Astrocyte (in vitro differentiated cells and primary cell): Measurements from ENCODE around the gene PKD1. TPM values are rescaled to one million over a fixed set of nuclear protein-coding genes. Genes with fewer than 3 reads are reported as not detected.
"Not testable (repeated sequence)": the region's sequence is repeated elsewhere in the genome, so short reads cannot be mapped to it uniquely, and the experiment has no call there.

Experiments
- DNase-seq: peaks from one replicate; pipeline ENCODE4 v3.0.0-alpha.2; 2010; ENCODE audit warnings: low read depth
- FAIRE-seq: peaks from 2 replicates; lab custom pipeline; 2011; peaks lifted over from hg19 to GRCh38; lab: Jason Lieb, UNC
- H2AFZ ChIP-seq: 2 replicates; pipeline ENCODE4 v1.6.0; 2012; ENCODE audit warnings: low read depth, low read length, inconsistent platforms
- H3K27ac ChIP-seq: 2 replicates; pipeline ENCODE4 v1.5.1; 2011; ENCODE audit warnings: low read depth, low read length, inconsistent platforms
- H3K27me3 ChIP-seq: 2 replicates; pipeline ENCODE4 v1.6.0; 2011; ENCODE audit warnings: low read length, inconsistent platforms; ENCODE audit not compliant: insufficient read depth
- H3K36me3 ChIP-seq: 2 replicates; pipeline ENCODE4 v1.5.1; 2011; ENCODE audit warnings: low read length, inconsistent platforms; ENCODE audit not compliant: insufficient read depth
- H3K4me1 ChIP-seq: 2 replicates; pipeline ENCODE4 v1.5.1; 2011; ENCODE audit warnings: low read length, inconsistent platforms; ENCODE audit not compliant: insufficient read depth
- H3K4me2 ChIP-seq: 2 replicates; pipeline ENCODE4 v1.6.0; 2012; ENCODE audit warnings: low read length, inconsistent platforms
- H3K4me3 ChIP-seq: 2 replicates; pipeline ENCODE4 v1.5.1; 2011; ENCODE audit warnings: low read depth, mild to moderate bottlenecking, low read length, inconsistent platforms; ENCODE audit not compliant: insufficient read depth
- H3K79me2 ChIP-seq: 2 replicates; pipeline ENCODE4 v1.6.0; 2012; ENCODE audit warnings: mild to moderate bottlenecking, low read length, inconsistent platforms; ENCODE audit not compliant: insufficient read depth
- H3K9ac ChIP-seq: 2 replicates; pipeline ENCODE4 v1.6.0; 2012; ENCODE audit warnings: mild to moderate bottlenecking, low read length, inconsistent platforms
- H3K9me3 ChIP-seq: 2 replicates; pipeline ENCODE4 v1.5.1; 2012; ENCODE audit warnings: low read depth, mild to moderate bottlenecking, low read length, inconsistent platforms; ENCODE audit not compliant: insufficient read depth
- H4K20me1 ChIP-seq: 2 replicates; pipeline ENCODE4 v1.6.0; 2012; ENCODE audit warnings: low read length, inconsistent platforms; ENCODE audit not compliant: insufficient read depth
- H3K27ac Mint-ChIP-seq: one replicate; pipeline ENCODE4 v1.8.0; 2021; ENCODE audit warnings: mild to moderate bottlenecking, mixed read lengths; ENCODE audit not compliant: unreplicated experiment
- H3K27me3 Mint-ChIP-seq: one replicate; pipeline ENCODE4 v1.8.0; 2021; ENCODE audit warnings: low read depth, mixed read lengths; ENCODE audit not compliant: unreplicated experiment
- H3K36me3 Mint-ChIP-seq: one replicate; pipeline ENCODE4 v1.8.0; 2021; ENCODE audit warnings: low read depth, mixed read lengths; ENCODE audit not compliant: unreplicated experiment
- H3K4me1 Mint-ChIP-seq: one replicate; pipeline ENCODE4 v1.8.0; 2021; ENCODE audit warnings: low read depth, mixed read lengths; ENCODE audit not compliant: unreplicated experiment
- H3K4me3 Mint-ChIP-seq: one replicate; pipeline ENCODE4 v1.8.0; 2021; ENCODE audit warnings: mild to moderate bottlenecking, moderate library complexity, mixed read lengths; ENCODE audit not compliant: unreplicated experiment
- H3K9me3 Mint-ChIP-seq: one replicate; pipeline ENCODE4 v1.8.0; 2021; ENCODE audit warnings: mild to moderate bottlenecking, mixed read lengths; ENCODE audit not compliant: unreplicated experiment
- total RNA-seq: library from RNA; stranded (reverse); gene quantifications from 2 replicates; pipeline ENCODE4 v1.2.1, GENCODE V29; 2021

The PKD1 gene
- total RNA-seq, 1 donor from 2014 or later = 112 TPM

DNA sequence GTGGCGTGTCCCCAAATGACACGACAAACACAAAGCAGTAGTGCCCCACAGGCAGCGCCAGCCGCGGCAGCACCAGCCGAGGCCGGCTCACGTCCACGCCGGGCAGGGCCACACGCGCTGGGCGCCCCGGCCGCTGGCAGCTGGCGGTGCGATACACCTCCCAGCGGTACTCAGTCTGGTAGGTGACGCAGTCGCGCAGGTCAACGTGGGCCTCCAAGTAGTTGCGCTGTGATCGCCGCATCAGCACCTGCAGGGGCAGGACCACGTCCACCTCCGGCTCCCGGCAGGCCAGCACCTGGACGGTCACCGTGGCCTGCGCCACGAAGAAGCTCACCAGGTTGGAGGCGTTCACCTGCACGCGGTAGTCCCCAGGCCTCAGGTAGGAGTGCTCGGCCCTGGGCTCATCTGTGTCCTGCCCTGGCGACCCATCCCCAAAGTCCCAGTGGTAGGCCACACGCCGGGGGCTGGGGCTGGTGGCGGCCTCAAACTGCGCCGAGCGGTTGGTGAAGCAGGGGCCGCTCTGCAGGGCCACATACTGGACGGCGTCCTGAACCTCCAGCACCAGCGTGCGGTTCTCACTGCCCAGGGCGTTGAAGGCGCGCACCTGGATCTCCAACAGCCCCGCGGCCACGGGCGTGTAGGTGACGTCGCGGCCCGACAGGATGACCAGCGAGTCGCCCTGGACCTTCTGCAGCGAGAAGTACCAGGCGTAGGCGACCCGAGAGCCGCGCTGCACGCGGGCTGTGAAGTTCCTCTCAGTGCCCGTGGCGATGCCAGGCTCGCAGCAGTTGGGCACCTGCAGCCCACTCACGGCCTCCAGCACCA, 27.0 kb downstream of the PKD1 start:
- DNase-seq, H3K9me3 ChIP-seq, H3K9me3 Mint-ChIP-seq, H3K4me1 Mint-ChIP-seq, H3K4me3 Mint-ChIP-seq, H3K36me3 Mint-ChIP-seq, H2AFZ ChIP-seq, H4K20me1 ChIP-seq, H3K27me3 Mint-ChIP-seq, H3K36me3 ChIP-seq, H3K27ac Mint-ChIP-seq, H3K9ac ChIP-seq, H3K4me3 ChIP-seq, FAIRE-seq, H3K27me3 ChIP-seq, H3K79me2 ChIP-seq, H3K4me2 ChIP-seq, H3K27ac ChIP-seq, H3K4me1 ChIP-seq: not testable (repeated sequence)

GRCh38 chr16:2107791-2108125, 27.9 kb downstream of the PKD1 start:
- not testable (repeated sequence) for H4K20me1 ChIP-seq, H3K4me3 Mint-ChIP-seq, H3K9me3 ChIP-seq, FAIRE-seq, DNase-seq, H3K4me1 Mint-ChIP-seq, H2AFZ ChIP-seq, H3K36me3 Mint-ChIP-seq, H3K27me3 Mint-ChIP-seq, H3K4me1 ChIP-seq, H3K79me2 ChIP-seq, H3K4me3 ChIP-seq, H3K9me3 Mint-ChIP-seq, H3K36me3 ChIP-seq, H3K27me3 ChIP-seq, H3K4me2 ChIP-seq, H3K27ac Mint-ChIP-seq
- Histone ChIP-seq H3K27ac (peak overlapping the region; percentile 82), H3K9ac (peak overlapping the region; percentile 78)

- not testable (repeated sequence) for H3K36me3 ChIP-seq, H4K20me1 ChIP-seq, H3K27me3 ChIP-seq, H3K4me1 Mint-ChIP-seq, H3K27ac Mint-ChIP-seq, H3K4me3 Mint-ChIP-seq, H3K27me3 Mint-ChIP-seq, H3K9me3 ChIP-seq, H3K9me3 Mint-ChIP-seq, H3K36me3 Mint-ChIP-seq, H3K79me2 ChIP-seq, H3K4me3 ChIP-seq, H2AFZ ChIP-seq, H3K4me1 ChIP-seq, FAIRE-seq
- peak overlapping the region; percentile 78 for H3K9ac ChIP-seq
- peak overlapping the region; percentile 82 for H3K27ac ChIP-seq
- H3K4me2 ChIP-seq = peak overlapping the region; percentile 53
- DNase-seq = peak; percentile 78
Measured at GRCh38 chr16:2107121-2107790, 28.4 kb downstream of the PKD1 start.

DNA sequence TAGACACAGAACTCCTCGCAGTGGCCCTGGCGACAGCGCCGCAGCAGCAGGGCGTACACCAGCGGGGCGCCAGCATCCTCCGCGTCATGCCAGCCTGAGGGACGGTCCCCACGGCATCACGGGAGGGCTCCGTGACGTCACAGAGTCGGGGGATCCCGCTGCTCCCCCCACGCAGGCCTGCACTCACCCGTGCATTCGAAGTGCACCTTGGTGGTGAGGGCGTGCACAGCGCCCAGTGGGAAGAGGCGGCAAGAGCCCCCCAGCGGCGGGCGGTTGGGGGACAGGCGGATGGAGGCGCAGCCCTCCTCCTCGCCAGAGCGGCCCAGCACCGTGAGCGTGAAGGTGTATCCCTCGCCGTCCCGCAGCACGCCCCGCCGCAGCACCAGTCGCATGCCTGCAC, 29.5 kb downstream of the PKD1 start:
- FAIRE-seq = not testable (repeated sequence)

DNA sequence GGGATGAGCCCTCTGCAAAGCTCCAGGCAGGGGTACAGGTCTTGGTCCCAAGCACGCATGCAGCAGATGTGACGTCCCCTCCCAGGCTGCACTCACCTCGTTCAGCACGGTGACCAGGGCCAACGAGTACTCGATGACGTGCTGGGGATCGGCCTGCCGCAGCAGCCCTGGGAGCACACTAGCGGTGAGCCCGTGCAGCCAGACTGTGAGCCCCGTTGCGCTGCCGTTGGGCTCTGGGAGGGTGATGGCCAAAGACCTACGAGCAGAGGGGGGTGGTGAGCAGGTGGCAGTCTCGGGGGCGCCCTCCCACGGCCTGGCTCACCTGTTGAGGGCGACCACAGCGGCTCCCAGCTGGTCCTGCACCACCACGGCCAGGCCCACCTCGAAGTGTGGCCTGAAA, 29.9 kb downstream of the PKD1 start:
- H3K9me3 ChIP-seq, H3K4me3 Mint-ChIP-seq, H3K4me2 ChIP-seq, H3K27ac ChIP-seq, H3K36me3 Mint-ChIP-seq, H3K9me3 Mint-ChIP-seq, H3K9ac ChIP-seq, H3K4me3 ChIP-seq, H3K4me1 Mint-ChIP-seq, H3K27me3 ChIP-seq, FAIRE-seq, H3K27ac Mint-ChIP-seq, H3K4me1 ChIP-seq, H2AFZ ChIP-seq, H3K36me3 ChIP-seq, H3K79me2 ChIP-seq, H3K27me3 Mint-ChIP-seq, DNase-seq, H4K20me1 ChIP-seq: not testable (repeated sequence)

More for the DNA sequence above, 29.5 kb downstream of the PKD1 start:
- not testable (repeated sequence) for H3K4me1 ChIP-seq, H3K4me2 ChIP-seq, H3K36me3 Mint-ChIP-seq, H3K9me3 ChIP-seq, H3K27me3 Mint-ChIP-seq, H3K9me3 Mint-ChIP-seq, H3K36me3 ChIP-seq, H3K4me1 Mint-ChIP-seq, H3K27ac ChIP-seq, H3K79me2 ChIP-seq, DNase-seq, H4K20me1 ChIP-seq, H3K4me3 ChIP-seq, H2AFZ ChIP-seq, H3K9ac ChIP-seq, H3K27me3 ChIP-seq, H3K4me3 Mint-ChIP-seq, H3K27ac Mint-ChIP-seq

GRCh38 chr16:2105291-2105690, 30.4 kb downstream of the PKD1 start:
- H3K27me3 ChIP-seq, H3K27me3 Mint-ChIP-seq: not testable (repeated sequence)

More at GRCh38 chr16:2105291-2105690, 30.4 kb downstream of the PKD1 start:
- H3K9me3 Mint-ChIP-seq, H3K79me2 ChIP-seq, H3K36me3 ChIP-seq, H2AFZ ChIP-seq, FAIRE-seq, H3K9ac ChIP-seq, H3K27ac ChIP-seq, H3K4me2 ChIP-seq, H3K36me3 Mint-ChIP-seq, H3K4me3 ChIP-seq, H4K20me1 ChIP-seq, H3K4me1 ChIP-seq, DNase-seq, H3K4me3 Mint-ChIP-seq, H3K9me3 ChIP-seq, H3K4me1 Mint-ChIP-seq, H3K27ac Mint-ChIP-seq: not testable (repeated sequence)
